ENCODE measurements around the gene SDCCAG8.
A peak's percentile ranks its signal among the peaks of the same experiment; 100 is the strongest.

Gene SDCCAG8

DNA sequence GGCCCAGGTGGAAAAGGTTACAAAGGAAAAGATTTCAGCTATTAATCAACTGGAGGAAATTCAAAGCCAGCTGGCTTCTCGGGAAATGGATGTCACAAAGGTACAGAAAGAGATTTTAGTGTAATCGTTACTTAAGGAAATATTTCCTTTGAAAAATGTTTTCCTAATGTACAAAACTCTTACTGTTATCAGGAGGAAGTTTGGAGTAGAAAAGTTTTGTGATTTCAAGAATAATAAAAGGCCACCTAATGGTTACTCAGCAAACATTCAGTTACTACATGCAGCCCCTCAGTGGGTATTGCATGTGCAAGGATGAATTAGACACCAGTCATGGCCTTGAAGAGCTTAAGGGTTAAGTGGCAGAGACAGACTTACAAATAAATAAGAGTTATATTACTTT, 85.2 kb downstream of the SDCCAG8 start:
- DNase-seq = no peak

GRCh38 chr1:243343970-243344937, 88.4 kb downstream of the SDCCAG8 start:
- DNase-seq = peak; percentile 72

- no peak for DNase-seq
Measured at GRCh38 chr1:243345205-243345604, 89.4 kb downstream of the SDCCAG8 start.

- DNase-seq = no peak
Measured at GRCh38 chr1:243346016-243346415, 90.2 kb downstream of the SDCCAG8 start.

DNA sequence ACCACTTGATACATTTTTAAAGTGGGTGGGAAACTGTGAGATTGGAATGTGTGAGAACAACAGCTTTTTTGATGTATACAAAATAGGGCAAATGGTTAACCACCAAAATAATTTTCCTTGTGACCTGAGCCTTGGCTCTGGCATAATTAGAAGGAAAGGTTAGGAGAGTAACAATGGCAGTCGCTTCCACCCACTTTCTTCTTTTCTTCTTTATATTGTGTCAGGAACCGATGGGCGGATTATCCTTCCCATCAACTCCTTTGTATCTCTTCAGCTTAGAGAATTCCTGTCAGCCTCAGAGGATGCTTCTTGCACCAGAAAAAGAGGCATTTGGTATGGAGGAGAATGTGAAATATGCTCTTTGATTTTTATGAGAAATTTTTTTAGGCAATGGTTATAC, 90.6 kb downstream of the SDCCAG8 start:
- DNase-seq = no peak

GRCh38 chr1:243348331-243348730, 92.5 kb downstream of the SDCCAG8 start:
- DNase-seq = no peak

GRCh38 chr1:243349128-243349527, 93.3 kb downstream of the SDCCAG8 start:
- DNase-seq = no peak

- DNase-seq = no peak
Measured at GRCh38 chr1:243351337-243351736, 95.5 kb downstream of the SDCCAG8 start.

- DNase-seq = no peak
Measured at GRCh38 chr1:243354511-243355153, 98.8 kb downstream of the SDCCAG8 start.

- no peak for DNase-seq
Measured at GRCh38 chr1:243363832-243364231, 108.0 kb downstream of the SDCCAG8 start.

- no peak for DNase-seq
Measured at GRCh38 chr1:243364330-243364729, 108.5 kb downstream of the SDCCAG8 start.

GRCh38 chr1:243364866-243365265, 109.0 kb downstream of the SDCCAG8 start:
- DNase-seq = no peak

GRCh38 chr1:243367314-243367713, 111.5 kb downstream of the SDCCAG8 start:
- no peak for DNase-seq

GRCh38 chr1:243374412-243374811, 118.6 kb downstream of the SDCCAG8 start:
- DNase-seq = no peak

DNA sequence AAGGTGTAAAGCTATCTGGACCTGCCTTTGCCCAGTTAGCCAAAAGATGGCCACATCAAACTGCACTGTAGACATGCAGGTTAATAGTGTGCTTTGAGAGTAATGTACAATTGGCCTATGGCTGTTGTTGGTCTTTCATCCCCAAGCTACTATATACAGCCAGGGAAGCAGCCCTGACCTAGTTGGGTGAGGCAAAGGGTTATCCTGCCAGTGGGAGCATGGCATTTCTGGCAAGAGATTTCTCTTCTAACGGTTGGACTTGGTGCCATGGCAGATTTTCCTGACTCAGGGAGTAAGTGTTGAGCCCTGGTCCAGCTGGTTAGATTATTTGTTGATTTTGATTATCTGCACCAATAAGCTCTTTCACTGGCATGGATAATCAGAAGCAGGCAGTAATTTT, 119.8 kb downstream of the SDCCAG8 start:
- no peak for DNase-seq

DNA sequence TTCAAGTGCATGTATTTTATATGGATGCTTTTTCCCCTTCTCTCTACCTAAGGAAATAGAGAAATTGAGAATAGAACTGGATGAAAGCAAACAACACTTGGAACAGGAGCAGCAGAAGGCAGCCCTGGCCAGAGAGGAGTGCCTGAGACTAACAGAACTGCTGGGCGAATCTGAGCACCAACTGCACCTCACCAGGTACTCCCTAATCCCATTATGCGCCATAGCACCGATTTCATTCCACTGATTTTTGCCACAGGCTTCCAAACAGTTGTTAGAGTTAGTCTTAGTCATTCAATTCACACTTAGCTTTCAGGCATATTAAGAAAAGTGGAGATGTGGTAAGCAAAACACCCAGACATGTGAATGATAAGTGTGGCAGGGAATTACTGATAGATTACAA, 122.8 kb downstream of the SDCCAG8 start:
- DNase-seq = no peak

DNA sequence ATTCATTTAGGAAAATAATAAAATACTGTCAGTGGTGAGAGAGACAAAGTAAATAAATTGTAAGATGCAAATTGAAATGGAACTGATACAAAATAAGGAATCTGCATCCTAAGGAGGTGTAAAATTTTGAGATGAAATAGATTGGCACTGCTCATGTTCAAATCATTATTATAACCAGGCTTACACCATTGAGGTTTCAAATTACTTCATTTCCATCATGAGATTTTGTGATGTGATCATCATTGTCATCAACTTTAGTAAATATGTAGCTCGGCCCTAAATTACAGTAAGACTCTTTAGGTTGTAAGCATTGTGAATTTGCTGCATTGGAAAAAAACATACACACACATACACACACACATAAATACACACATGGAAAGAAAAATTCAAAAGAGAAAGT, 123.4 kb downstream of the SDCCAG8 start:
- DNase-seq = no peak

DNA sequence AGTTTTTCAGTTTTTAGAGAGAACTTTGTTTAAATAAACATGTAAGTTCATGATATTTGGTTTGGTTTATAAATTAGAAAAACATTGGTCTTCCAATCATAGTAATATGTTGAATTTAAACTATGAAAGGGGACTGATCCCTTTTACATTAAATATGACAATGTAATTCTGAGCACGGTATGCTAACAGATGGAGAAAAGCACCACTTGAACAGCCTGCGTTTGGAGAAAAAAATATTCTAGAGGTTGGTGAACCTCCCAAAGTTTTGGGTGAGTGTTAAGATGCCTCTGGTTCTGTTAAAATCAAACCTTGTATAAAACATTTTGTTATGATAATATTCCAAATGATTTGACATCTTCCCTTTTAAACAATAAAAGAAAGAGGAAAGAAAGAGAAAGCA, 123.9 kb downstream of the SDCCAG8 start:
- DNase-seq = no peak

GRCh38 chr1:243388276-243388675, 132.4 kb downstream of the SDCCAG8 start:
- no peak for DNase-seq

GRCh38 chr1:243390162-243390791, 134.4 kb downstream of the SDCCAG8 start:
- no peak for DNase-seq

GRCh38 chr1:243391355-243391754, 135.5 kb downstream of the SDCCAG8 start:
- DNase-seq = no peak

- no peak for DNase-seq
Measured at GRCh38 chr1:243393096-243393495, 137.3 kb downstream of the SDCCAG8 start.

DNA sequence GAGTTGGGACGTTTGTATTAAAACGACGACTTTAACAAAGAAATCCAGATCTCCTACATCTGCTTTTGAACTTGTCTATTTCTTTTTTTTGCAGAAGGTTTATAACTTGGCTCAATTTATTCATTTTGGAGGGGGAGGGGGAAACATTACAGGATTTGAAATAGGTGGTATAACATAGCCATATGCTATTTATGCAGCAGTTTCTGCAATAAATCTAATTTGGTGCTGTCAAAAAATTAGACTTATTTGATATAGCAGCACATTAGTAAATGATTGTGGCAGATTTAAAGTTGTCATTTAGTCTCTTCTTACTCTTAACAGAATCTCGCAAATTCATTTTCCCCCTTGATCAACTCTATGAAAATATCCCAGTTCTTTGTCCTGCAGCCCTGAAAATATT, 138.2 kb downstream of the SDCCAG8 start:
- no peak for DNase-seq

All from COR-L47 (cell line).